Smooth muscle cell of the brain vasculature (primary cell): ENCODE measurements around the gene TRAF3.

Source experiments
- DNase-seq: peaks from one replicate; pipeline ENCODE4 v3.0.0-alpha.2; 2012; ENCODE audit warnings: low read depth, low spot score

TRAF3 gene

GRCh38 chr14:102907303-102907844, 130.1 kb downstream of the TRAF3 start:
- no peak for DNase-seq

DNA sequence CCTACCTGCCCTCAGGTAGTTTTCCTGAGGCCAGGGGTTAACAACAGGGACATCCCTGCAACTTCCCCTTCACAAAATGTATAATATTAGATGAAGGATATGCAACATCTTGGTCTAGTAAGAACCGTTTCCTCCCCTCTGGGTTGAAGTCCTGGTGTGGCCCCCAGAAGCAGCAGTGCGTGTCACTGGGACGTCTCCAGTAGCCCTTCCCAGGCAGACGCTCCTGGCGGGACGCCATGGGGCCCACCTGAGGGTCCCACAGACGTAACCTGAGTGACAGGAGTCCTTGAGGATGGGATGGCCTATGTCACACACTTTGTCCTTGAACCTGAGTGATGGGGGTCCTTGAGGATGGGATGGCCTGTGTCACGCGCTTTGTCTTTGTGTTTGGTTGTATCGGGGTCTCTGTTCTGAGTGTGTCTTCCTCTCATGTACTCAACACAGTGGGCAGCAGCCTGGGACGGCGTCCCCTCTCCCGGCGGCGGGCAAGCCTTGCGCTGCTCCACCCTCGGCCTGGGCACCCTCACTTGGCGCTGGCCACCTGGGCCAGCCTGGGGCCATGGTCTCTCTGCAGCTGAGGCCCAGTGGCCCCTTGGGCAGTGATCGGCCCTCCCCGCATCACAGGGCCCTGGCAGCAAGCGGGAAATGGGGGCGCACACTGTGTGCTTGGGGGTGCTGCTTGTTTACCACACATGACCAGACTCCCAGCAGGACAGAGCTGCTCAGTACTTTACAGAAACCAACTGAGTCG, 130.9 kb downstream of the TRAF3 start:
- DNase-seq: no peak

- no peak for DNase-seq
Measured at GRCh38 chr14:102908766-102909455, 131.7 kb downstream of the TRAF3 start.

- DNase-seq: no peak
Measured at GRCh38 chr14:102909462-102909861, 132.2 kb downstream of the TRAF3 start.

DNA sequence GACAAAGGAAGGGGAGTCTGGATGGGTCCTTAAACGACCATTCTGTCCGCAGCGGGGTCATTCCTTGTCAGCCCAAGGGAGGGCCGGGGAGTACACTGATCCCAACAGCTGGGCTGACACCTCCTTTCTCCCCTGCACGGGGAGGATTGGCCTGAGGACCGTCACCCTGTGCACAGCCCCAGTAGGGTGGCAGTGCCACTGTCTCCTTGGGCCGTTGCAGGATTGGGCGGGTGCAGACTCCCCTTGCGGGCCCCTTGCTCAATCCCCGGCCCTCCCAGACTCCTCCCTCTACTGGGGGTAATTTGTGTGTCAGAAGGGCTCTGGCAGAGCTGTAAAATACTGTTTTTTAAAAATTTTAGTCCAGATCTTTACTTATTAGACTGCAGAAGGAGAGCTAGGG, 132.7 kb downstream of the TRAF3 start:
- no peak for DNase-seq

GRCh38 chr14:102910442-102910841, 133.2 kb downstream of the TRAF3 start:
- no peak for DNase-seq

DNA sequence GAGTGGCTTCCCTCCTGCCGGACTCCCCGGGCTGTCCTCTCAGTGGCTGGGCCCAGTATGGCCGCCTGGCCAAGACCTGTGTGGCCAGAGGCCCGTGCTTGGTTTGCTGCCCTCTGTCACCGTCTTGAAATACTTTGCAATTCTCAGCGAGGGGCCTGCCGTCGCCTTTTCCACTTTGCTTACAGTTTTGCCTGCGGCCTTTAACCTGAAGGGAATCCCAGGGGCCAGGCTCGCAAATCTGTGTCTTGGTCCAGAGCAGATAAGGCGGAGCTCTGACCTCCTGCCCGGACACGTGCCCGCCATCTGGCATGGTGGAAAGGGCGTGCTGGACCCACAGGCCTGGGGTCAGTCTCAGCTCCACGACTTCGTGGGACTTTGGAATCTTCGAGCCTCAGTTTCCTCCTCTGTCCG, 134.3 kb downstream of the TRAF3 start:
- DNase-seq: no peak

DNA sequence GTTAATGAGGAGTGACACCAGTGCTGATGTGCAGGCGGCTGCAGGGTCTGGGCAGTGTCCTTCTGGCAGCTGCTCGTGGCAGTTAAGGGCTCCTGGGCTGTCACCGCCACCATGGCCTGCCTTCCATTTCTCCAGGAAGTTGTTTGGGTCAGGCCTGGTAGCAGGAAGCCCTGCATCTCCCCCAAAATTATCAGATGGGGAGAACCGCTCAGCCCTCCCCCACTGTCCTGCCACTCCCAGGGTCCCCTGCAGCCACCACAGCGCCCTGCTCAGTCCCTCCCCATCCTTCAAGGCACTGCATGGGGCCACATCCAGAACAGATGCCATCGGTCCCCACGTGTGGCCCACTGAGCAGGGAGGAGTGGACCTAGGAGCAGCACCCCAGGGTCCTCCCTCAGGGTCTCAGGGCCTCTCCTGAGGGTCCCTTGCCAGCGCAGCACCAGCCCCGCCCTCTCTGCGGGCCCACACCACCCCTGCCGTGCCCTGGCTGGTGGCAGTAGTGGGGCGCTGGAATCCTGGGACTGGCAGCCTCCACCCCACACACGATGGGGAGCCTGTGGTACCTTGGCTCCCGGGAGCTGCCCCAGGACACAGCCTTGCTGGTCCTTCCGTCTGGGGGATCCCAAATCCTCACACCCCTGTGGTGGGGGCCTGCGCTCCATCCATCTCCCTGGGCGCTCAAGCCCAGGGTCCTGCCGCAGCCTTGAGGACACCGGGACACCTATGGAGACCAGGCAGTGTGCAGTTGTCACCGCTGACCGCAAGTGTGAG, 134.9 kb downstream of the TRAF3 start:
- DNase-seq: no peak

DNA sequence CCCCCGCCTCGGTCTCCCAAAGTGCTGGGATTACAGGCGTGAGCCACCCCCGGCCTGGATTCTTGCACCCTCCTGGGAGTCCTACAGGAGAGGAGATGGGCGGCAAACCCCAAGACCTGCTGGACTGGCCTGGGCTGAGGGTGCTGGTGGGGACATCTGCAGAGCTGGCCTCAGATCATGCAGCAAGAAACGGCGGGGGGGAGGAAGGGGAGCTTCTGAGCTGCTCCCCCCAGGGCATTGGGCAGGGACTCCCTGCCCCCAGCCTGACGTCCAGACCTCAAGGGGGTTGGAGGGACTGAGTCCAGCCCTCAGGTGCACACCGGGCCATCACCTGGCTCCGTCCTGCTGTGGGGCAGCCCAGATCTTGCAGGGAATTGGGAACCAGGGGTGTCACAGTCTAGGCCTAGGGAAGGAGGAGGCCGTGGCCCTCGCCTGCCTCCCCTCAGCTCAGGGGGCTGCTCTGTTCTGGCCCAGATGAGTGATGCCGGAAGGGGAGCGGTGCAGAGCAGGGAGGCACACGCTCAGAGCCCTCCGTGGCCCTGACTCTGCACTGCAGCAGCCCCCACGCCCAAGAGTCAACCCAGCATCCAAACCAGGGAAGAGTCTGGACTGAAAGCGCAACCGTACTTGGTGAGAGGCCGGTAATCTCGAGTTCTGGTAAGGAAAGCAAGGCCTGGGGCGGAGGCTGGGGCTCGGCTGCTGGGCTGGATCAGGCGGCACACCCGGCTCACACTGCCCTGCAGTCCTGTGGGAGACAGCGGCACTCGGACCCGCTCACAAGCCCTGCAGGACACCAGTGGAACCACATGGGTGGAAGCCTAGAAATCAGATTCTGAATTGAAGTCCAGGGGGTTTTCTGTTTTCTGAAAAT, 136.3 kb downstream of the TRAF3 start:
- DNase-seq: no peak

DNA sequence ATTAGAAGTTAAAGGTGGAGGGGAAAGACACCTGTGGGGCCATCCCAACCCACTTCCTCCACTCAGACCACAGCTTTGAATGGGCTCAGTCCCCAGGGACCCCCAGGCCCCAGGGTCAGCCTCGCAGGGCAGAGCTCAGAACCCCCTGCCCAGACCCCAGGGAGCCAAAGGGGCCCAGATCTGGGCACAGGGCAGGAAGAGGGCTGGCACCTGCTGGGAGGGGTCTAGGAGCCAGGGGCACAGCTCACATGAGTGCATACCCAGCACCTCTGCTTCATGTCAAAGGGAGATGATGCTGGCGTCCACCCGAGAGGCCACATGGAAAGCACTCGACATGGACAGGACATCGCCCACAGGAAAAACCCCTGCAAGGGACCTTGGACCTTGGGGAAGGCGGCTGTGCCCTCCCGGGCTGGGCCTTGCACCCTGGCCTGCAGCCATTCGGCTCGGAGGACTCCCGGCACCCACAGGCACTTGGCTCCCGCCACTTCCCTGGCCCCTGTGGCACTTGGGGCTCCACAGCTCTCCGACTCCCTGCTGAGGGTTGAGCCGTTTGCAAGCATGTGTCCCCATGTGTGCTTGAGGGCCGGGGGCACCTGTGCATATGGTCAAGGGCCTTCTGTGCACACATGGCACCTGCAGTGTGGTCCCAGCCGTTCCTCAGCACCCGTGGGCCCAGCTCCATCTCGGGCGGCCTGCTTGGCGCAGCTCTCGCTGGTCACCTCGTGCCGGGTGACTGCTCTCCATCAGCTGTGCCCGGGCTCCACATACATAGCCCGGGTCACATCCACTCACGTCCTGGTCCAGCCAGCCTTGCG, 137.4 kb downstream of the TRAF3 start:
- DNase-seq: no peak

DNA sequence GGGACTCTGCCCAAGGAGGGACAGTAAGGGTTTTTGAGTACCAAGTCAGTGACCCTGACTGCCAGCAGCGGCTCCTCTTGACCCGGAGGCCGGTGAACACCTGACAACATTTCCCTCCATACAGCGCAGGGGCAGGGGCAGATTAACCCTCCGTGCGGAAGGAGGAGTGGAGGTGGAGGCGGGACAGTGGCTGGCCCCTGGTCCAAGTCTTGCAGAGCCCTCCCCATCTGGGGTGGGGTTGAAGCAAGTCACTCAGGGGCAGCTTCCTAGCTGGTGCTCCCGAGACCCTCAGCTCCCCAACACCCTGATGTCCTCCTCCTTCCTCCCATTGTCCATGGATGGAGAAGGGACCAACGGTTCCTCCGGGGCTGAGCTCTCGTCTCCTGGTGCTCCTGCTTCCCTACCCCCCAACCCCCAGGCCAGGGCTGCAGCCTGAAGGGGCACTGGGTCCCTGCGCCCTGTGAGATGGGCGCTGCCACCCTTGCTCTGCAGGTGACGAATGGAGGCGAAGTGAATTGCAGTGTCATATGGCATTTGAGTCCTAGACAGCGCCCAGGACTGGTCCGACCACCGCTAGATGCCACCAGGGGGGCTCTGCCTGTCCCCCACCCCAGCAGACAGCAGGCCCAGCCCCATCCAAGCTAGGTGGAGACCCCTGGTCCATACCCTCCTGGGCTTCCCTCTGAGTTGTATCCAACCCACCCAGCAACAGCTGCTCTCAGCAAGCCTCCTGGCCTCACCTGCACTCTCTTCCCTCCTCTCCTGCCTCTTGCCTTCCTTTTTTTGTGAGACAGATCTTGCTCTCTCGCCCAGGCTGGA, 138.3 kb downstream of the TRAF3 start:
- no peak for DNase-seq

DNA sequence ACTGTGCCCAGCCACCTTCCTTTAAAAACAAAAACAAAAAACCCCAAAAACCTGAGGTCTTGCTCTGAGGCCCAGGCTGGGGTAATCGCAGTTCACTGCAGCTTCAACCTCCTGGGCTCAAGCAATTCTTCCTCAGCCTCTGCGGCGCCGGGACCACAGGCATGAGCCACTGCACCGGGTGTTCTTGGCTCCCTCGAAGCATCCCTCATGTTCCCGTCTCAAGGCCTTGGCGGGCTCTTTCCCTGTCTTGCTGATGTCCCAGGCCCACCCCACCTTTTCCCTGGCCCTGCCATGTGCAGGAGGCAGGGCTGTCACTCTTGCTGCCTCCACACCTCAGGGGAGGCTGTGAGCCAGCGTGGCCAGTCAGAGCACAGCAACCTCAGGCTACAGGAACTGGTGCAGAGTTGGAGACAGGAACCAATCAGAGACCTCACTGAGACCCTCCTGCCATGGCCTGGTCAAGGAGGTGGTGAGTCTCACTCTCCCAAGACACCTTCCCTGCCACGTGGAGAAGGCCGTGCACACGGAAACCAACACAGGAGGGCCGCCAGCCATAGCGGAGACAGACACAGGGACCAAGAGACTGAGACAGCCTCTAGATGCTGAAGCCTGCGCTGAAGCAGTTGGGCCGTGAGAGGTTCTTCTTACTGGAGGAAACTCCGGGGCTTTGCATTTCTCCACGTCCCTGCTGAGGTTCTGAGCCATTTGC, 139.3 kb downstream of the TRAF3 start:
- DNase-seq: no peak

DNA sequence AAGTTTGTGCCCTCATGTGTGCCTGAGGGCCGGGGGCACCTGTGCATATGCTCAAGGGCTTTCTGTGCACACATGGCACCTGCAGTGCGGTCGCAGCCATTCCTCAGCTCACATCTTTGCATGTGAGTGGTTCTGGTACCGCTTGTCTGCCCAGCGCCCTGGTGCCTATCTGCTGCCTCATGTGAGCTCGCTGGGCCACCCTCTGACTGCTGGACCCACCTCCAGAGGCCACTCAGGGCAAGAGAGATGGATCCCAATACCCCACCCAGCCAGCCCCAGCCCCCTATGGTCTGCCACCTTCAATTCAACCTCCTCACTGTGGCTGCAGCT, 139.8 kb downstream of the TRAF3 start:
- no peak for DNase-seq

GRCh38 chr14:102917469-102918211, 140.4 kb downstream of the TRAF3 start:
- DNase-seq: peak; percentile 15

DNA sequence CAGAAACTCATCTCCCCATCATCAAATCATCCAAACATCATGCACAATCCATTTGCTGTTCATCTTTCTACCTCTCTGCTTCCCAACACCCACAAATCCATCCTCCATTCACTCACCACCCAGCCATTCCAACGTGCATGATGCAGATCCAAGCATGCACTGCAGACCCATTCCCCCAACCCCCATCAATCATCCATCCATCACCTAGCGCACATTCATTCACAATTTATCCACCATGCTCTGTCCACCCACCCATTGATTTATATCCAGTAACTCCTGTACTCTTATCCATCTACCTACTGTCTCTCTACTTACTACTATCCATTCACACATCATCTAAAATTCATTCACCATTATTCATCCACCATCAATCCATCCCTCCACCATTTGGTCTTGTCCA, 141.2 kb downstream of the TRAF3 start:
- DNase-seq: no peak

- DNase-seq: no peak
Measured at GRCh38 chr14:102920273-102920997, 143.2 kb downstream of the TRAF3 start.

- DNase-seq: no peak
Measured at GRCh38 chr14:102920998-102921304, 143.7 kb downstream of the TRAF3 start.
